GM19043 (cell line): ENCODE data around the gene SS18L1.

Experiments
- ATAC-seq: cut with Tn5 transposase; IDR thresholded peaks from one replicate; pipeline ENCODE4 v1.9.1; 2021; ENCODE audit warnings: low read depth; ENCODE audit not compliant: unreplicated experiment

SS18L1 gene

GRCh38 chr20:62119591-62120364, 23.8 kb upstream of the SS18L1 start:
- ATAC-seq, result no peak

GRCh38 chr20:62120365-62120762, 23.2 kb upstream of the SS18L1 start:
- ATAC-seq, result no peak

- ATAC-seq, result peak; percentile 3
These were observed 22.4 kb upstream of the SS18L1 start for GRCh38 chr20:62120990-62121775.

- peak; percentile 68 for ATAC-seq
These were observed 21.6 kb upstream of the SS18L1 start, which contains the start of gene LSM14B for GRCh38 chr20:62121776-62122653. Gene LSM14B, plus strand, starts transcription at chr20:62122475. Its CDS starts 192 bp downstream, at chr20:62122667.

- ATAC-seq, result peak; percentile 13
These were observed 20.7 kb upstream of the SS18L1 start for GRCh38 chr20:62122654-62123449.

- ATAC-seq, result no peak
These were observed 20.0 kb upstream of the SS18L1 start for GRCh38 chr20:62123450-62124118.

- no peak for ATAC-seq
These were observed 17.4 kb upstream of the SS18L1 start for GRCh38 chr20:62126141-62126540.

- ATAC-seq, result no peak
These were observed 15.8 kb upstream of the SS18L1 start for GRCh38 chr20:62127799-62128198.

- ATAC-seq, result no peak
These were observed 15.1 kb upstream of the SS18L1 start for GRCh38 chr20:62128502-62128901.

GRCh38 chr20:62129731-62130531, 13.6 kb upstream of the SS18L1 start:
- ATAC-seq, result no peak

- no peak for ATAC-seq
These were observed 11.8 kb upstream of the SS18L1 start for GRCh38 chr20:62131560-62132320.

GRCh38 chr20:62132421-62132820, 11.1 kb upstream of the SS18L1 start:
- no peak for ATAC-seq

- ATAC-seq, result no peak
These were observed 10.3 kb upstream of the SS18L1 start for GRCh38 chr20:62133051-62133845.

- ATAC-seq, result no peak
These were observed 9.7 kb upstream of the SS18L1 start for GRCh38 chr20:62133864-62134263.

GRCh38 chr20:62134735-62135231, 8.8 kb upstream of the SS18L1 start:
- ATAC-seq, result no peak

- ATAC-seq, result no peak
These were observed 7.8 kb upstream of the SS18L1 start for GRCh38 chr20:62135573-62136266.
